ENCODE data around the gene NMNAT2.
A peak's percentile ranks its signal among the peaks of the same experiment; 100 is the strongest.

Gene NMNAT2

DNA sequence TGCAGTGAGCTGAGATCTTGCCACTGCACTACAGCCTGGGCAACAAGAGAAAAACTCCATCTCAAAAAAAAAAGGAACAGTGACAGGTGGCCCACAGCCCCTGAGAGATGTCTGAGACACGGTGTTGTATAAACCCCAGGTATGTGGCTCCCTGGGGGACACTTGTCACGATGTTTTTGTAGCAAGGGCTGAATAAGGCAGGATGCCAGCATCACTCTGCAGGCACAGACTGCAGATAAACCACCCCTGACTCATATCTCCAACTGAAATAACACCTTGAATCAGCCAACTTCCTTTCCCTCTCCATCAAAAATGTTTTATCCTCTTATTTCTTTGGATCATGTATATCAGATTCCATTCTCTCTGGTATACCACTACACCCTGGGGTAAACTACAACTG lies 52.5 kb downstream of the NMNAT2 start:
- DNase-seq (ENCODE audit: low spot score), result no peak

DNA sequence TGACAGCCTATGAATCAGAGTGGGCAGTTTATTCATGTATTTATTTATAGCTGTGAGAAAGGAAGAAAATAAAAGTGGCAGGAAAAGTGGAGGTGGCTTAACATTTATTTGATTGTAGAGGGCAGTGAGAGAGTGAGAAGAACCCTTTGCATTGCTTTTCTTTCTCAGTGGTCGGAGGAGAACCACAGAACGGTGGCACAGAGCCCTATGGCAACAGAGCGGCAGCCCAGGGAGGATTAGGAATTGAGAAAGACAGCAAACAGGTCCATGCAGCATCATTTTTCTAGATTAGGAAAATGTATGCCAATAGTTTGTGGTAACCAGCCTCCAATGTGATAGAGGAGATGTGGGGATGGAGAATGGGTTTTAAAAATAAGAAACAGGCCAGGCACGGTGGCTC lies 53.1 kb downstream of the NMNAT2 start:
- no peak for DNase-seq (ENCODE audit: low spot score)

DNA sequence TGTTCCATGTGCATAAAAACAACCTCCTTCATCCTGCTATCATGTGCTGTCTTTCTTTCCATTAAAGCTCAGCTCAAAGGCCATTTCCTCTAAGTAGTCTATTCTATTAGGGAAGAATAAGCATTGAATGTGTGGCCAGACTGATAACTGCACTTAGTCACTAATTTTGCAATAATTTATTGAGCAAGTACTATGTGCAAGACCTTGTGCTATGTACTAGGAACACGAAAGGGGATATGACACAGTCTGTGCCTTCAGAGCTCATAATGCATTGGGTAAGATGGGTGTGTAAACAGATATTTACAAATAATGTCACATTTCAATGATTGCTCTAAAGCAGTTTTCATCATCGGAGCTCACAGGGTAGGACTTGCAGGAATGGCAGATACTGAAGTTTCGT lies 54.2 kb downstream of the NMNAT2 start:
- DNase-seq (ENCODE audit: low spot score), result no peak

DNA sequence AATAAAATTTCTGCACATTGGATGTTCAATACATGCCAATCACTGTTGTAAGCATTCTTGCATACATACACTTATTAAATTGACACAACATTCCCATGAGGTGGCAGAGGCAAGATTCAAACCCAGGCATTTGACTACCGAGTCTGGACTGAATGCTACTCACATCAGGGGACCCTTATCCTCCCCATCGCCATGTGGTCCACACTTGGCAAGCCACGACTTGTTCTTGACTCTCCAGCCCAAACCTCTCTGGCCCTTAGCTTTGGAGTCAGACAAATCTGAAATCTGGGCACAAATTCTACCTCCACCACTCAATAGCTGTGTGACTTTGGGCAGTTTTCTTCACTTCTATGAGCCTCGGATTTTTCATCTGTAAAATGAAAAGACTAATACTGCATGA lies 57.1 kb downstream of the NMNAT2 start:
- DNase-seq (ENCODE audit: low spot score), result no peak

DNA sequence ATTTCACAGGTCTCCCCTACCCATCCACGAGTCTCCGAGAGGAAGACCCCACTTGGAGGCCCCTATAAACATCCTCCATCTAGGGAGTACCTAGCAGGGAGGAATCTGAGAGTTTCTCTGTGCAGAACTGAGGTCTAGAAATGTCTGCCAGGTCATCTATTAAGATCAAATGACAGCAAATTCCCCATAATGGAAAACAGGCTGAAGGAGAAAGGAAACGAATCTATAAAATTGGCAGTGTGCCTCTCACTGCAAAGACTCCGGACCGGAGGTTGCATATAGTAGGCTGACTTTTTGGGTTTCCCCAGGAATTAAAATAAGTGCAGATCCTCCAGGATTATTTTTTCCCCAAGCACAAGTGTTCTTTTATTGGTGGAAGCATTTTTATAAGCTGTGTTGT lies 57.7 kb downstream of the NMNAT2 start:
- no peak for DNase-seq (ENCODE audit: low spot score)

DNA sequence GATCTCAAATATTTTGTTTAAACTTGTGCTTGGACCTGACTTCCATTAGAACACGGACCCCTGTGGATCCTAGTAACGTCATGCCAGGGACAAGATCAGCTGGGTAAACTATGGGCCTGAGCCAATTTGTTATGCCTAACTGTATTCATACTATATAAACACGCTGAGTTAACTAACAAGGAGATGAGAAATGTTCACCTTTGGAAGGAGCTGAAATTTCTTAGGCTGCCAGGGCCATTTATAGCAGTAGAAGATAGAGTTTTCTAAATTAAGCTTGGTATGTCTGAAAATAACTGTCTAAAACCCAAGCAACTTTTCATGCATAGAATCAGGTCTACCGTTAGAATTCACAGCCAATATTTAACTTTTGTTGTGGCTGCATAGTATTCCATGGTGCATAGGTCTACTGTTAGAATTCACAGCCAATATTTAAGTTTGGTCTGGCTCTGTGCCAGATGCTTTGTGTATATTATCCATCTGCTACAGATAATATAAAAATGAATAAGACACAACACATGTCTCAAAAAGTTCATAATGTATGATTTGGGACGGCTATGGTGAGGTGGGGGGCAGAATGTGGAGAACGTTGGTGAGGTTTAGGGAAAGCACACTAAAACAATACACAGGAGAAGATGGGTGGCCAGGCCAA lies 61.5 kb downstream of the NMNAT2 start:
- no peak for DNase-seq (ENCODE audit: low spot score)

DNA sequence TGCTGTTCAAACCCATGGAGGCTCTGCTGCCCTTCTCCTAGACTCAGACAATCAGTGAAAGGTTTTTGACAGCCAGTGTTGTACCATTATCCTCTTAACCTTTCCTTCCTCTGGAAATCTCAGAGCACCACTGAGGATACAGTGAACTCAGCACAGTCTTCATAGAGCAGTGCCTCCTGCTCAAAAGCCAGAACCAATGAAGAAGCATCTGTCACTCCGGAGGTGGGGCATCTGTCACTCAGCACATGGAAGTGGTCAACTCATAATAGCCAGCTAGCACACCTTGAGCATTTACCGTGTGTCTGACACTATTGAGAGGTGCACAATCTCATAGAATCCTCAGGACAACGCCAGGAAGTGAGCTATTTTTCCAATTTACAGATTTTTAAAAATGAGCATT lies 62.4 kb downstream of the NMNAT2 start:
- DNase-seq (ENCODE audit: low spot score), result no peak

DNA sequence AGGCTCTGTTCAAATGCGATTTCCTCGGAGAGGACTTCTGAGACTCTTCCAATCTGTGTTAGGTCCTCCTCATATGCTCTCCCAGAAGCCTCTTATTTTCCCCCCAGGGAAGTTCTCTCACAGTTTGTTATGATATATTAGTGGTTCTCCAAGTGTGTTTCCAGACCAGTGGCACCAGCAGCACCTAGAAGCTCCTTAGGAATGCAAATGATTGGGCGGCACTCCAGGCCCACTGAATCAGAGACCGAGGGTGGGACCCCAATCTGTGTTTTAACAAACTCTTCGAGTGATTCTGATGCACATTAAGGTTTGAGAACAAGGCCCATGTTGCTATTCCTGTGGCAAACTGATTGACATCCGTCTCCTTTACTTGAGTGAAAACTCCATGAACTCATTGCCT lies 63.0 kb downstream of the NMNAT2 start:
- DNase-seq (ENCODE audit: low spot score), result no peak

DNA sequence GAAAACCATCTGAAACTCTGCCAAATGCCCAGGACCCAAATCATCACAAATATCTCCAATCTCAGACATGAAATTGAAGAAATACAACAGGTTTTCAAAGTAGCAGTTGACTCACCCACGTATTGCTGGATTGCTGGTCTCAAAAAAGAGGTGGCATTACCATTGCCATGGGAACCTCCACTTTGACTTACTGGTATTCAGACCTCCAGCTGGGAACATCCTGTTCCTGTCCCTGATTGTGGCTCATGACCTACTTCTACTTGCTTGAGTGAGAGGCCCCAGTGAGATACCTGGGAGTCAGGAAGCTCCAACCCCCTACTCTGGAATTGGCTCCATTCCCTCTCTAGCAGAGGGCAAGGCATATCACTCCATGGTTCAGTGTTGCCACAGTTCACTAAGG lies 64.6 kb downstream of the NMNAT2 start:
- no peak for DNase-seq (ENCODE audit: low spot score)

DNA sequence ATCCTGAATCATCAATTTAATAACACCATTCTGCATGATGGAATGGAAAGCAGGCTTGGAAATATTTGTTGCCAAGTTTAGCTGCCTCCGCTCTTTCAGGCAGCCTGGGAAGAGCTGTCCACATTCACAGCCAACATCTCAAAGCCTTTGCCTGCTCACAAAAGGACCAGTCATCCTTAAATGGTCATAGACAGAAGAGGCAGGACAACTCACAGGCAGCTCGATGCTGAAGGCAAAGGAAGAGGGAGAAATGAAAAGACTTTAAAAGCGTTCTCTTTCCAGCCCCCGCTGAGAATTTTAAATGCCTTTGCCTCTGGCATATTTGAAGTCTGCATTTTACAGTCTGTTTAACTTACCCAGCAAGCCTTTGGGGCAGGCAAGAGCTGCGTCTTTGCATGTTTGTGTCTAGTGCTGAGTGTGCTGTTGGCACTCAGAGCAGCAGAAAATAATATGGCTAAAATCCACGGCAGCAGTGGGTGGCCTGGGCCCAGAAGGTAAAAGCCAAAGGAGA lies 68.9 kb downstream of the NMNAT2 start:
- no peak for DNase-seq (ENCODE audit: low spot score)

DNA sequence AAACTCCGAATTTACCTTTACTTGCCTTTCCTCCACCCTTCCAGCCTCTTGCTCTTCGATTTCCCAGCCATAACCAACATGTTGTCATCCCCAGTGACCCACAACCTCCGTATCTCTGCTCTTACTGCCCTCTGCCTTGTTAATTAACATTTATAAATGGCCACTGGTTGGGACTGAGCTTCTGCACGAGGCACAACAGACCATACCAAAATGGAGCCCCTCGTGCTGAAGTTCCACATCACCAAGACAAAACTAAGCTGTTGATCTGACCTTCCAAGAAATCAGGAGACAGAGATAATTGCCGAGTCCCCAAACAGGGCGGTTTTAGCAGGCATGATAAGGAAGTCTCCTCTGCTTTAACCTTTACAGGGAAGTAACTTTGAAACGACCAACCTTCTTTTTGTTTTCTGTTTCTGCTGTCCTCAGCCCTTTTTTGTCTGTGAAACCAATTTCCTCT lies 71.9 kb downstream of the NMNAT2 start:
- no peak for DNase-seq (ENCODE audit: low spot score)

DNA sequence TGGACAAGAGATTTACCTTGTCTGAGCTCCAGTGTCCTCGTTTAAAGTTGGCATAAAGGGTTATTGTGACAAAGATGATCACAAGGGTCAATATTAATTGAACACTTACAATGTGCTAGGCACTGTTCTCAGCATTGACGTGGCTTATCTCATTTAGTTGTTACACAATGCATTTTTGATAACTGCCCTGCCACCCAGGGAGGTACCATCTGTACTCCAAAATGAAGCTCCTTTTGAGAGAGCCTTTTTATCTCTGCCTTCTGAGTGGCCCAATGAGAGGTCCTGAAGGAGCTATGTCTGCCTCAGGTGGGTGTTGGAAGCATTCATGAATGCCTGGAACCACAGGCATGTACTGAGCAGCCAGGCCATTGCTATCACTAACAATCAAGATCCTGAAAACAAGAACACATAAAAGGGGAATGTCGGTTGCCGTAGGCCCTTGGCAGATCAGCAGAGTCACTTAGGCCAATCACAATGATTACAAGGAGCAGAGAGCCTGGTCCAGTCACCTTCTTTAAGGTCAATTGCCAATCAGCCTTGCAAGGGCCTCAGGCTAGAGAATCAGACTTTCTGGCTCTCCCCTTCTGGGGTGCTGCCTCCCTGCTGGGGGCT lies 78.5 kb downstream of the NMNAT2 start:
- DNase-seq (ENCODE audit: low spot score), result no peak

DNA sequence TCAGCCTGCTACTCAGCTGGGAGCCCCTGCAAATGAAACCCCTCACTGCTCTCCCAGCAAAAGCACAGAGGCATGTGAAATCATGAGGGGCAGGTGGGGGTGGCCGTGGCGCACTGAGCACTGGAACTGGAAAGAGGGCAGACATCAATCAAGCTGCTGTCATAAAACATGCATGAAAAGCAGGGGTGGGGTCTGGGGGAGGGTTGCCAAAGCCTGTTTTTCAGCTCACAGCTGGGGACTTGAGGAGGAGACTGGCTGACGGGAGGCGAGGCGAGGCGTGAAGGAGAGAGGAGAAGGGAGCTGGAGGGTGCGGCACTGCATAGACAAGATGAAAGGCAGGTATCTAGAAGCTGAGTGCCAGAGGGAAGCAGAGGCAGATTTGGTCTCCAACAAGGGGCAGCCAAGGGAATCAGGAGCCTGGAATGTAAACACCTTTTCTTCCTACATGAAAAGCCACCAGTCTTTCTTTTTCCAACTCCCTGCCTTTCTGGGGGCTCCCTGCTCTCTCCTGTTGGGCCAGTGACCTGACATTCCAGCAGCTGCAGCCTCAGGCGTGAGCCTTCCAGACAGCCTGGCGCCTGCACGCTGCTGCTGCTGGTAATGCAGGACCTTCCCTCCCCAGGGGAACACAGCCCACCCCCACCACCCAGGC lies 87.0 kb downstream of the NMNAT2 start:
- DNase-seq (ENCODE audit: low spot score), result peak; percentile 66

DNA sequence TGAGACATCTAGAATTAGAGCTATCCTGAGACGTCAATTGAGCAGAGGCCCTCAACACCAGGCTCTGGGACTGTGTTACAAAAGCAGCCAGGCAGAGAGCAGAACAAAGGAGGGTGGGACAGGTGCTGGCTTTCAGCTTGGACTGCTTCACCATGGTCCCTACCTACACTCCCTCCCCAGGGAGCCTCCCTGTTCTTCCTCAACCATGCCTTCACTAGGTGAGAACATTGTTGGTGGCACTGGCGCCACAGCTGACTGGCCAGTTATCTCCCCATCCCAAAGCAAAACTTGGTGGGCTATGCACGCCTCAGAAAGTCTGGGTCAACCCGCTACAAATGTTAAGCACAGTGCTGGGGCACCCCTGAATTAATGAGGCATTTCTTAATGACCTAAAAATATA lies 87.8 kb downstream of the NMNAT2 start:
- peak; percentile 58 for DNase-seq (ENCODE audit: low spot score)

DNA sequence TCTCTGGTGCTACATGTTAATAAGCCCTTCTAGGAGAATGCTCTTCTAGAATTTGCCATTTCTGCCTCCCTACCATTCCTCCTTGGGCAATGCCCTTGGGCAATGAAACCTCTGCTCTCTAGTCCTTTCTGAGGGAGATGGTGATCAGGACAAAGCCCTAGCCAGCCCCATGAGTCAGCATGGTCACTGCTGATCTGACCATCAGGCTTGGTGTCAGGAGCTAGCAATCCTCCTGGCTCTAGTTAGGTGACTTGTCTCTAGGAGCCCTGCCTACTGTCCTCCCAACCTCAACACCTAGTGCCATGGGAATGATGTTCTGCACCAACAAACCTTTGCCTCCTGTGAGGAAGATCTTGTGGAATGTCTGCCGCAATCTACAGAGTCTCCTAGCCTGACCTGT lies 89.8 kb downstream of the NMNAT2 start:
- no peak for DNase-seq (ENCODE audit: low spot score)

DNA sequence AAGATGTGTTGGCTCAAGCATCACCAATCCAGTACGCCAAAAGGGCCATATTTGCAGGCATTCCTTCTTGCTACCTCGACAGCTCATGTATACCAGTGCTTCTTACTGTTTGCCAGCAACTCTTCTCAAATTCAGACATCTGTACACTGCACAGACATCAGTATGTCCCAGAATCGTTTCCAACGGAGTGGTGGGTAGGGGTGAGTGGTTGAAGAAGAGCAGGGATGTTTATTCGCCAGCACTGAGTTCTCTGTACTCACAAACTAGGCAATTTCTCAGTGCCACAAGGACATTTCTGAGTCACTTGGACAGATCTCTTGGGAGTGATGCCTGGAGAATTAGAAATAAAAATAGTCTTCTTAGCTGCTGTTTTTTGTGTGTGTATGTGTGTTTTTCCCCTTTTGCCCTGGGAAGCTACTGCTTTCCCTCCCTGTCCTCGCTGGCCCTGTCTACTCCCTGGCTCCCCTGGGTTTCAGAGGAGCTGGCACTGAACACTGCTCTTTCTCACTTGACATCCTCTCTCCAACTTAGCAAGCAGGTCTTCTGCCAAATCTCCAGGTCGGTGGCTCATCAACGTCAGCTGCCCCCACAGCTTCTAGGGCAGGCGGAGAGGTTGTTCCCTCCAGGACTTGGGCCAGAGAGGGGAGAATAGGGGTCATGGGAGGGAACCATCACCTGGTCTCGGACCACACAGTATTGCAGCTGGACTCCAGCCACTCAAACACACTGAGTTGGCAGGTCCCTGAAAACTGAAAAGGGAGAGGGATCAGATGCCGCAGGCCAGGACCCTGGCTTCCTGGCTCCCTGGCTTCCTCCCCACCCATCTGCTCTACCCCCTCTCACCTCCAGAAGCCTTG lies 90.5 kb downstream of the NMNAT2 start:
- DNase-seq (ENCODE audit: low spot score), result no peak

DNA sequence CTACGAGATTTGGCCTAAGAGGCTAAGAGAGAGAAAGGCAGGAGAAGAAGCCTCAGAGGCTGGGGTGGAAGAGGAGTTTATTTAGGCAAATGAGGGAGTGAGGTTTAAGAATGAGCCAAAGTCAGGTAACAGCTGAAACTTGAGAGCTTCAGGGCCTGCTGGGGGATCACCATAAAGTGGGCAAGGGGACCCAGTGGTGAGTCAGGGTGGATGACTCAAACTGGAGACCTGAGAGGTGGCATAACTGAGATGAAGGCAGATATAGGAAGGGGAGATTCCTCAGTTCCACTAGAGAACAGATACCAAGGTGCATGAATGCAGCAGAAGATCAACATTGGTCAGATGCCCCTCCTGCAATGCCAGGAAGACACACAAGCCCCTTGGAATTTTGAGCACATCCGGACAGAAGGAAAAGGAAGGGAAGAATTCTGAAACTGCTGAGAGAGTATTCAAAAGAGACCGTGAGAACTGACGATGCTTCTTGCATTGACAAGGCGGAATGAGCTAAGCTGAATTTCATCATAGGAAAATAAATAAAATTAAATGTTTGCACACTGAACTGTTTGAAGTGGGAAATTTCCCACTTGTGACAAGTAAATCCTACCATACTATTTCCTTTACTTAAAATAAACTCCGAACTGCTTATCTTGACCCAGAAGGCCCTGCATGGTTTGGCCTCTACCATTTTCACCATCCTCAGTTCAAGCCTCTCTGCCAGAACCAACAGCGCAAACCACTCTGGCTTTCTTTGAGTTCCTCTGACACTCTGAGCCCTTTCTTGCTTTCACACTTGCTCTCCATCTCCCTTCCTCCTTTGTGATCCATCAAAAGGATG lies 94.1 kb downstream of the NMNAT2 start:
- DNase-seq (ENCODE audit: low spot score), result no peak

DNA sequence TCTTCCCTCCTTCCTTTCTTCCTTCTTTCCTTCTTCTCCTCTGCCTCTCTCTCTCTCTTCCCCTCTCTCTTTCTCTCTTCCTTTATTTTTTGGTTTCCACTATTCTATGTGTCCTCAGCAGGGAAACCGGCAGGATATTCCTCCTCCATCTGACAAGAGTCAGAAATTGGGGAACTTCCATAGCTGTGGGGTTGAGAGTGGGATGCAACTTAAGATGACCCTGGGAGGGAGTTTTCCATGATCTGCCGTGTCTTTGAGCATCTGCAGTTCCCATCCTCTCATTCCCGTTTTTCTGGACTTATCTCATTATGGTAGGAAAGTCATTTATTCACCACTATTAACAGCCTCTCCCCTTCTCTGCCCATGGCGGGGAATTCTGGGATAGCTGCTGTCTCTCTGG lies 98.6 kb downstream of the NMNAT2 start:
- no peak for DNase-seq (ENCODE audit: low spot score)

DNA sequence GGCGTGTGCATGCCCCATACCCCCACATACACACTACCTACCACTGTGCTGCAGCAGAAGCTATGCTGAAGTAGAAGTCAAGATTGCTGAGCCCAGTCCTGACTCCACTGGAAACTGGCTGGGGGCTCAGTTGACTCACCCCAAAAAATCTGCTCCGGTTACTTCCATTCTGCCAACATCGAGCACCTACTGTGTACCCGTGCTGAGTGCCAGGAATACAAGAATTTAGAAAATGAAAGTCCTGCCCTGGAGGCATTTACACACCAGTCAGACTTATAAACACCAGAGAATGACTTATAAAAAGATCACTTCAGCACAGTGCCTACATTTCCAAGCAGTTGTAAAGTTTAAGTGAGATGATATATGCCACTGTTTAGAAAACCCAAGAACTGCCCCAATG lies 99.1 kb downstream of the NMNAT2 start:
- DNase-seq (ENCODE audit: low spot score), result no peak

DNA sequence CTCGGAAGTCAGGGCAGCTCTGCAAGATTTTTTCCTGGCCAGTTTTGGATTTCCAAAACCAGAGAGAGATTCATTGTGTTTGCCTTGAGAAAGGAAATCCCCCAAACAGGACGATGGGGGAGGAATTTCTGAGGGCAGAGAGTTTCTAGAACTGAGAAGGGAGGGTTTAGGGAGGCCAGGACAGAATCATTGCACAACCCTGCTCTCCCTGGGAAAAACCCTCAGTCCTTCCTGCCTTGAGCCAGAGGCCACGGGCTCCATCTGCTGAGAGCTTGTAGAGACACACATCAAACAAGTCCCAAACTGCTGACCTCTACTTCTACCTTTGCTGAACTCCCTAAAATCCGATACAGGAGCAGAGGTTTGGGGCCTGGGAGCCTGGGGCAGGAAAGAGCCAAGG lies 99.7 kb downstream of the NMNAT2 start:
- peak; percentile 49 for DNase-seq (ENCODE audit: low spot score)

DNA sequence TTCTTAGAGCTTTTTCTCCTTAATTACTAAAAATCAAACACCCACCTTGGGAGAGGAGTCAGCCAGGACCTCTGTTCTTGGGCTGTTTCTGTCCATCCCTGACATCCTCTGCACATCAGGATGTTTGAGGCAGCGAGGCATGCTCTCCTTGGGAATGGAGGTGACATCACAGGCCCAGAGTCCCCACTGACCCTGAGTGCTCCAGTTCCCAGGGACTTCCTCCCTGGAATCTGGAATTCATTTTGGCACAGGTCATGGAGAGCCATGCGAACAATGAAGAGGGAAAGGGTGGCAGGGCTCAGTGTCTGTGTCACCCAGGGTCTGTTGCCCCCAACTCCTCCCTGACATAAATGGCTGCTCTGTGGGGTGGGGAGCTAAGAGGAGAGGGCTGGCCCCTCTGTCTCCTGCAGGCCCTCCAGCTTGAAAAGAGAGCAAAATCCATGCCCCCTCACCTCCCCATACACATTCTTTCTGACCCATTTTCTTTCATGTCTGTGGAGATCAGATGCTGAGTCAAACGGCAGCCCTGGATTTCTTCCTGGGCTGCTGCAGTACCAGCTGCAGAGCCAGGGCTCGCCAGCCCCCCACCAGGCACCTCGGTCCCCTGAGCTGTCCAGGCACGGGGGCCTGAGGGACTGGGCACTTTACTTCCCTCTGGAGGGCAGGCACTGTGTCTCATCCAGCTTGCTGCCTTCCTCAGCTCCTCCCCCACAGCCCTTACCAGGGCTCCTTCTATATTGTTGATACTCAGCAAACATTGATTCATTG lies 102.0 kb downstream of the NMNAT2 start:
- DNase-seq (ENCODE audit: low spot score), result no peak

All from iPS-NIHi11 (cell line).